PC-9 (cell line): Measurements from ENCODE around the gene IL1RAPL1. TPM values are rescaled to one million over a fixed set of nuclear protein-coding genes. Genes with fewer than 3 reads are reported as not detected.

ENCODE experiments used
- BruUV-seq: library from RNA; stranded (reverse); fragments of 400-500 nt; replicated peaks from 2 replicates; lab custom pipeline; 2021; lab: Mats Ljungman, UMichigan
- CTCF ChIA-PET: fragments of 300-600 bp; sonication (Branson Sonifier 250); formaldehyde crosslinking; loops from one replicate; lab custom pipeline; 2022; ENCODE audit warnings: antibody characterized with exemption; lab: Charles Lee
- POLR2A ChIA-PET: fragments of 300-600 bp; sonication (Branson Sonifier 250); formaldehyde crosslinking; loops from one replicate; lab custom pipeline; 2022; ENCODE audit warnings: antibody characterized with exemption; ENCODE audit not compliant: unreplicated experiment; lab: Charles Lee
- DNase-seq, 2 experiments: peaks; one replicate each; pipeline versions ENCODE4 v3.0.0 to v3.0.0-alpha.2; 2015 to 2022; ENCODE audit warnings: mixed read lengths in 1 of 2
- H2AFZ ChIP-seq: fragments of 200-600 bp; sonication (generic); 2 replicates; pipeline ENCODE4 v1.8.1; 2017; ENCODE audit warnings: antibody characterized with exemption
- H3F3A ChIP-seq: fragments of 200-600 bp; sonication (generic); 2 replicates; pipeline ENCODE4 v1.8.1; 2017; ENCODE audit warnings: antibody characterized with exemption, mild to moderate bottlenecking, low read depth; ENCODE audit not compliant: insufficient read depth
- H3K27ac ChIP-seq: fragments of 200-600 bp; sonication (generic); 2 replicates; pipeline ENCODE4 v1.6.1; 2016; ENCODE audit warnings: mixed run types
- H3K27me3 ChIP-seq: fragments of 200-600 bp; sonication (generic); 2 replicates; pipeline ENCODE4 v1.6.1; 2016; ENCODE audit warnings: low read depth, mixed run types; ENCODE audit not compliant: insufficient read depth
- H3K36me3 ChIP-seq: fragments of 200-600 bp; sonication (generic); 2 replicates; pipeline ENCODE4 v1.6.1; 2016; ENCODE audit warnings: low read depth, mixed run types
- H3K4me1 ChIP-seq: fragments of 200-600 bp; sonication (generic); replicated peaks from 2 replicates; pipeline ENCODE4 v1.6.1; 2016; ENCODE audit warnings: mixed run types; ENCODE audit not compliant: insufficient read depth
- H3K4me2 ChIP-seq: fragments of 200-600 bp; sonication (generic); 2 replicates; pipeline ENCODE4 v1.6.1; 2017; ENCODE audit warnings: mixed run types
- H3K4me3 ChIP-seq: fragments of 200-600 bp; sonication (generic); 2 replicates; pipeline ENCODE4 v1.6.1; 2016; ENCODE audit warnings: mixed run types
- H3K79me2 ChIP-seq: fragments of 200-600 bp; sonication (generic); 2 replicates; pipeline ENCODE4 v1.6.1; 2017; ENCODE audit warnings: low read depth, mixed run types
- H3K9me2 ChIP-seq: fragments of 200-600 bp; sonication (generic); 2 replicates; pipeline ENCODE4 v1.8.1; 2017; ENCODE audit warnings: mild to moderate bottlenecking; ENCODE audit not compliant: insufficient read depth
- H3K9me3 ChIP-seq: fragments of 200-600 bp; sonication (generic); 2 replicates; pipeline ENCODE4 v1.8.1; 2016; ENCODE audit warnings: low read depth; ENCODE audit not compliant: insufficient read depth
- H4K20me1 ChIP-seq: fragments of 200-600 bp; sonication (generic); 2 replicates; pipeline ENCODE4 v1.8.1; 2017; ENCODE audit not compliant: insufficient read depth
- EZH2 ChIP-seq: fragments of 200-600 bp; sonication (generic); IDR thresholded peaks from 2 replicates; pipeline ENCODE4 v1.8.0; 2017; ENCODE audit warnings: antibody characterized with exemption, low read depth
- intact Hi-C: fragments of 100-400 bp; cut with micrococcal nuclease; formaldehyde crosslinking; loops from one replicate; pipeline ENCODE4 v1.10.0; 2022; ENCODE audit not compliant: unreplicated experiment
- total RNA-seq: library from RNA; stranded (reverse); gene quantifications from 2 replicates; pipeline ENCODE4 v1.2.3, GENCODE V29; 2021
- TF ChIP-seq, protein P1 (sequence below): fragments of 200-600 bp; sonication (generic); conservative IDR thresholded peaks from 2 replicates; pipeline ENCODE4 v1.6.1; 2017; ENCODE audit warnings: mixed run types, antibody characterized with exemption, mild to moderate bottlenecking, moderate library complexity

Gene IL1RAPL1
- total RNA-seq, 1 experiment from 2014 or later = 0.26 TPM

DNA sequence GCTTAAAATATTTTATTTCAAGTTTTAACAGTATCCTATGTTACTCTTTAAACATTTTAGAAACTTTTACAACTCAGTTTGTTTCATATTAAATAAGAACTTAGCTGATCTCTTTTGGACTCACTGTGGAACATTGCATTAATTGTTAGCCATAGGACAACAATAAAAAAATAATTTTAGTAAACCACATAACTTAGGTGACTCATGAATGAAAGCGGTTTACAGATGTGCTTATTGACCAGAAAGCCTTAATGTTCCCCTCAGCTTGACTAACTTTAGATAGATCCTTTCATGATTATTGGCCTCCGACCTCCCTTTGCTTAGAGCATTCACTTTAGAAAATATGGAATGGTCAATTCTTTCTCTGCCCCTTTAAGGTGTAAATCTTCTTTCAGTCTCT lies 844.6 kb downstream of the IL1RAPL1 start:
- no peaks in the 10 kb centered on the region for H4K20me1 ChIP-seq
- H3K9me2 ChIP-seq = no peaks in the 10 kb centered on the region
- no peak overlapping the region for H3K27ac ChIP-seq
- ChIA-PET CTCF (interaction anchor here (0.6 kb wide), 1 partner anchor 106 kb away, joined by 7 read pairs; no protein-coding TSS in a partner anchor), POLR2A (no interaction called here)
- no TSS peak for BruUV-seq
- intact Hi-C loops = no loop called here
- no peak overlapping the region for H3K4me3 ChIP-seq
- no peaks in the 10 kb centered on the region for H3K79me2 ChIP-seq
- no peaks in the 10 kb centered on the region for H3K27me3 ChIP-seq
- no peaks in the 10 kb centered on the region for H3K4me1 ChIP-seq
- no peaks in the 10 kb centered on the region for H3F3A ChIP-seq
- H3K36me3 ChIP-seq = no peaks in the 10 kb centered on the region
- TF ChIP-seq EZH2 = no peak
- TF ChIP-seq, protein P1, sequence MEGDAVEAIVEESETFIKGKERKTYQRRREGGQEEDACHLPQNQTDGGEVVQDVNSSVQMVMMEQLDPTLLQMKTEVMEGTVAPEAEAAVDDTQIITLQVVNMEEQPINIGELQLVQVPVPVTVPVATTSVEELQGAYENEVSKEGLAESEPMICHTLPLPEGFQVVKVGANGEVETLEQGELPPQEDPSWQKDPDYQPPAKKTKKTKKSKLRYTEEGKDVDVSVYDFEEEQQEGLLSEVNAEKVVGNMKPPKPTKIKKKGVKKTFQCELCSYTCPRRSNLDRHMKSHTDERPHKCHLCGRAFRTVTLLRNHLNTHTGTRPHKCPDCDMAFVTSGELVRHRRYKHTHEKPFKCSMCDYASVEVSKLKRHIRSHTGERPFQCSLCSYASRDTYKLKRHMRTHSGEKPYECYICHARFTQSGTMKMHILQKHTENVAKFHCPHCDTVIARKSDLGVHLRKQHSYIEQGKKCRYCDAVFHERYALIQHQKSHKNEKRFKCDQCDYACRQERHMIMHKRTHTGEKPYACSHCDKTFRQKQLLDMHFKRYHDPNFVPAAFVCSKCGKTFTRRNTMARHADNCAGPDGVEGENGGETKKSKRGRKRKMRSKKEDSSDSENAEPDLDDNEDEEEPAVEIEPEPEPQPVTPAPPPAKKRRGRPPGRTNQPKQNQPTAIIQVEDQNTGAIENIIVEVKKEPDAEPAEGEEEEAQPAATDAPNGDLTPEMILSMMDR = no peak
- H2AFZ ChIP-seq = no peak overlapping the region
- DNase-seq = no peak
- H3K4me2 ChIP-seq = no peak overlapping the region
- H3K9me3 ChIP-seq = no peaks in the 10 kb centered on the region

DNA sequence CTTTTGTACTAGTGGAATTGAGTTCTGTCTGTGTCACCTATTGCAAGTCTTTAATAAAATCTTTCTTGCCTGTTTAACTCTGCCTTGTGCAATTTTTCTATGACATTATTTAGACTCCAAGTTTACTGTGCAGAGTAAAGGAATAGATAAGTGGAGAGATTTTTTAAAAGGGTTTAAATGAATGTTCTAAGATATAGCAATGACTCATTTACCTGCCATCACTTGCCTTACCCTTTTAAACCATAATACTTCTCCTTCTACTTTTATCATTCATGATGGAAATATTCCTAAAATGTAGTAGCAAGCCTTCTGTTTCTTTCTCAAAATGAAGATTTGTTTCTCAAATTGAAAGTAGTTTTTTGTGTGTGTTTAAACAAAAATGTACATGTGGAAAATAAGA lies 845.3 kb downstream of the IL1RAPL1 start:
- Histone ChIP-seq H3F3A (no peaks in the 10 kb centered on the region), H3K4me2 (no peak overlapping the region), H3K4me3 (no peak overlapping the region), H3K27ac (no peak overlapping the region), H3K79me2 (no peaks in the 10 kb centered on the region), H3K27me3 (no peaks in the 10 kb centered on the region), H3K9me2 (no peaks in the 10 kb centered on the region), H4K20me1 (no peaks in the 10 kb centered on the region), H3K36me3 (no peaks in the 10 kb centered on the region), H3K9me3 (no peaks in the 10 kb centered on the region), H2AFZ (no peak overlapping the region), H3K4me1 (no peaks in the 10 kb centered on the region)
- ChIA-PET CTCF (interaction anchor here (0.6 kb wide), 1 partner anchor 105 kb away, joined by 7 read pairs; no protein-coding TSS in a partner anchor), POLR2A (no interaction called here)
- no peak for DNase-seq
- intact Hi-C loops = no loop called here
- TF ChIP-seq, protein P1 = no peak
- TF ChIP-seq EZH2 = no peak
- no TSS peak for BruUV-seq

DNA sequence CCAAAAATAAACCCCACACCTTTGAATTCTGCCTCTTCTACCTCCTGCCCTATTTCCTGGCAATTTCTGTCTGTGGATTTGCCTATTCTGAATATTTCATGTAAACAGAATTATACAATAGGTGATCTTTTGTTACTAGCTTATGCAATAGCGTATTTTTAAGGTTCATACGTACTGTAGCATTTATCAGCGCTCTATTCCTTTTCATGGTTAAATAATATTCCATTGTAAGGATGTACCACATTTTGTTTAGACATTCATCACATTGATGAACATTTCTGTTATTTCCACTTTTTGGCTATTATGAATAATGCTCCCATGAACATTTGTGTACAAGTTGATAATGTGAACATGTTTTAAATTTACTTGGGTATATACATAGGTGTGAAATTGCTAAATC lies 847.7 kb downstream of the IL1RAPL1 start:
- H3K27ac ChIP-seq = no peak overlapping the region
- intact Hi-C loops = no loop called here
- H3K4me2 ChIP-seq = no peak overlapping the region
- CTCF ChIA-PET = no interaction called here
- H3K36me3 ChIP-seq = no peaks in the 10 kb centered on the region
- POLR2A ChIA-PET = no interaction called here
- H2AFZ ChIP-seq = no peak overlapping the region
- H3K4me3 ChIP-seq = no peak overlapping the region
- TF ChIP-seq, protein P1 = no peak
- H4K20me1 ChIP-seq = no peaks in the 10 kb centered on the region
- DNase-seq = no peak
- H3K4me1 ChIP-seq = no peaks in the 10 kb centered on the region
- no peaks in the 10 kb centered on the region for H3K9me2 ChIP-seq
- no TSS peak for BruUV-seq
- no peaks in the 10 kb centered on the region for H3K27me3 ChIP-seq
- H3F3A ChIP-seq = no peaks in the 10 kb centered on the region
- no peaks in the 10 kb centered on the region for H3K9me3 ChIP-seq
- no peaks in the 10 kb centered on the region for H3K79me2 ChIP-seq
